Peyer's patch (tissue), 4 donors: Measurements from ENCODE around the gene ERG28. TPM values are rescaled to one million over a fixed set of nuclear protein-coding genes. Genes with fewer than 3 reads are reported as not detected.
"Not testable (repeated sequence)": the region's sequence is repeated elsewhere in the genome, so short reads cannot be mapped to it uniquely, and the experiment has no call there.

ENCODE experiments used
- DNase-seq, 3 donors: peaks; one replicate each; pipeline ENCODE4 v3.0.0-alpha.2; 2017 to 2019
- H3K27ac ChIP-seq, 4 donors: fragments of 200-600 bp; sonication (generic); one replicate each; pipeline ENCODE4 v1.5.1; 2016 to 2019
- H3K27me3 ChIP-seq, 2 donors: fragments of 200-600 bp; sonication (generic); one replicate each; pipeline ENCODE4 v1.5.1; 2019
- H3K36me3 ChIP-seq, 3 donors: fragments of 200-600 bp; sonication (generic); one replicate each; pipeline ENCODE4 v1.5.1; 2016 to 2019
- H3K4me1 ChIP-seq, 4 donors: fragments of 200-600 bp; sonication (generic); one replicate each; pipeline ENCODE4 v1.5.1; 2016 to 2019
- H3K4me3 ChIP-seq, 4 donors: fragments of 200-600 bp; sonication (generic); 1 replicate in 3 of 4; 2 replicates in 1 of 4; pipeline ENCODE4 v1.5.1; 2016 to 2019; ENCODE audit warnings: mild to moderate bottlenecking in 1 of 4
- H3K9me3 ChIP-seq, 4 donors: fragments of 200-600 bp; sonication (generic); one replicate each; pipeline ENCODE4 v1.5.1; 2016 to 2019; ENCODE audit warnings: mild to moderate bottlenecking in 1 of 4
- CTCF ChIP-seq, 6 experiments: fragments of 450-650 bp in 4 of 6; fragments of 200-600 bp in 2 of 6; sonication (generic) in 1 of 6; IDR thresholded peaks; one replicate each; pipeline ENCODE4 v1.5.1; 2017 to 2019; ENCODE audit warnings: antibody characterized with exemption in 6 of 6, mild to moderate bottlenecking in 3 of 6, moderate library complexity in 1 of 6
- POLR2A ChIP-seq, 2 donors: fragments of 450-650 bp; IDR thresholded peaks; one replicate each; pipeline ENCODE4 v1.5.1; 2017; ENCODE audit warnings: antibody characterized with exemption in 2 of 2, mild to moderate bottlenecking in 2 of 2, moderate library complexity in 2 of 2
- small RNA-seq, 2 donors: library from RNA; depleted of rRNA; stranded (forward); fragments of <200 nt; gene quantifications; one replicate each; pipeline ENCODE3, GENCODE V24; 2016
- total RNA-seq, 4 donors: library from RNA; depleted of rRNA; stranded (reverse); fragments of >200 nt; gene quantifications; one replicate each; pipeline ENCODE4 v1.1.0, GENCODE V29; 2016

Gene ERG28
- total RNA-seq, 4 donors from 2014 or later, result 8.6 to 14.9 (median 14.7) TPM; not detected in 1

- Histone ChIP-seq H3K27ac (no peak overlapping the region), H3K4me1 (peaks cover 0 to 12% (median 0%) of the 10 kb centered on the region in 4 donors), H3K27me3 (no peaks in the 10 kb centered on the region), H3K36me3 (peaks cover 0 to 4% (median 0%) of the 10 kb centered on the region in 3 donors), H3K9me3 (no peaks in the 10 kb centered on the region), H3K4me3 (no peak overlapping the region)
- no peak for TF ChIP-seq CTCF (IDR thresholded peaks at IDR 0.05)
- no peak for TF ChIP-seq POLR2A (IDR thresholded peaks at IDR 0.05)
- no peak for DNase-seq
Observed at GRCh38 chr14:75605916-75606315, 54.8 kb downstream of the ERG28 start.

GRCh38 chr14:75604979-75605851 lies 55.5 kb downstream of the ERG28 start:
- no peak for TF ChIP-seq POLR2A (IDR thresholded peaks at IDR 0.05)
- no peak for TF ChIP-seq CTCF (IDR thresholded peaks at IDR 0.05)
- no peak for DNase-seq

GRCh38 chr14:75602503-75602902 lies 58.2 kb downstream of the ERG28 start:
- Histone ChIP-seq H3K36me3 (no peaks in the 10 kb centered on the region), H3K4me3 (no peak overlapping the region), H3K27ac (peak overlapping the region in 1 of 4 donors; percentile 33), H3K27me3 (no peaks in the 10 kb centered on the region), H3K9me3 (no peaks in the 10 kb centered on the region), H3K4me1 (peaks cover 0 to 6% (median 0%) of the 10 kb centered on the region in 4 donors)
- DNase-seq, result no peak
- no peak for TF ChIP-seq POLR2A (IDR thresholded peaks at IDR 0.05)
- TF ChIP-seq CTCF (IDR thresholded peaks at IDR 0.05), result no peak

More at GRCh38 chr14:75604979-75605851, 55.5 kb downstream of the ERG28 start:
- Histone ChIP-seq H3K27ac (no peak overlapping the region), H3K4me3 (no peak overlapping the region), H3K27me3 (no peaks in the 10 kb centered on the region), H3K9me3 (no peaks in the 10 kb centered on the region), H3K36me3 (peaks cover 0 to 4% (median 0%) of the 10 kb centered on the region in 3 donors), H3K4me1 (peaks cover 0 to 6% (median 0%) of the 10 kb centered on the region in 4 donors)

GRCh38 chr14:75601061-75601460 lies 59.6 kb downstream of the ERG28 start:
- H3K27me3 ChIP-seq, H3K9me3 ChIP-seq, H3K4me3 ChIP-seq, H3K27ac ChIP-seq, H3K36me3 ChIP-seq, DNase-seq, H3K4me1 ChIP-seq: not testable (repeated sequence)

- H3K36me3 ChIP-seq, H3K4me1 ChIP-seq, H3K9me3 ChIP-seq, H3K4me3 ChIP-seq, H3K27me3 ChIP-seq, H3K27ac ChIP-seq, DNase-seq: not testable (repeated sequence)
Observed at GRCh38 chr14:75600100-75600499, 60.6 kb downstream of the ERG28 start.

Small RNA genes within 50 kb of the gene (small RNA-seq; reads per million reads assigned to genes)
- 0 reads per million in 2 donors for gene RNA5SP387

Other genes starting within 250 kb of the ERG28 start
- gene JDP2, start 232.9 kb downstream of the ERG28 start, total RNA-seq, result 100 to 1,000 TPM in 1 of 4 donors, 10 to 100 TPM in 3; 56.7 to 111 (median 67.2) TPM
- 10 to 100 TPM in 1 of 4 donors, 1 to 10 TPM in 2, not detected in 1; 3.1 to 28.1 (median 5.9) TPM for gene BATF, start 138.4 kb downstream of the ERG28 start, total RNA-seq
- gene FLVCR2, start 82.3 kb downstream of the ERG28 start, total RNA-seq, result 100 to 1,000 TPM in 2 of 4 donors, 10 to 100 TPM in 2; 14.9 to 130 (median 98.8) TPM
- 10 to 100 TPM; 33.6 to 82.5 (median 46.4) TPM for gene TTLL5, start 370 bp upstream of the ERG28 start, total RNA-seq